Measurements from ENCODE around the gene HECA. TPM values are rescaled to one million over a fixed set of nuclear protein-coding genes. Genes with fewer than 3 reads are reported as not detected.

The HECA gene
- total RNA-seq (10 to 100 TPM; 38.2 to 67.0 (median 48.3) TPM), polyA plus RNA-seq (10 to 100 TPM; 16.5 to 22.2 TPM)
- long read RNA-seq, donor 1, full-length matches to known transcripts: 22 of 77 reads
- long read RNA-seq, donor 1, partial matches to known transcripts: 54 of 77 reads
- long read RNA-seq, donor 1, other reads (novel, unspliced or antisense): 1 of 77 reads
- long read RNA-seq, donor 2, partial matches to known transcripts: 39 of 40 reads
- long read RNA-seq, donor 2, other reads (novel, unspliced or antisense): 1 of 40 reads
- long read RNA-seq, donor 3, full-length matches to known transcripts: 44 of 109 reads
- long read RNA-seq, donor 3, partial matches to known transcripts: 62 of 109 reads
- long read RNA-seq, donor 3, other reads (novel, unspliced or antisense): 3 of 109 reads

- 1 to 2% (median 1%) methylated on average over 50 to 105 of the region's 105 CpGs for WGBS, 4 donors
- ATAC-seq: peak; percentile 93 to 96 (median 94)
- Histone ChIP-seq H3K4me1 (peaks cover 5 to 76% (median 37%) of the 10 kb centered on the region in 12 donors), H3K27me3 (no peaks in the 10 kb centered on the region), H3K27ac (peak within 1 kb of the TSS; percentile 88 to 99 (median 96)), H3K4me3 (peak within 1 kb of the TSS; percentile 58 to 98 (median 82)), H3K9me3 (no peaks in the 10 kb centered on the region), H3K36me3 (peaks cover 0 to 3% (median 0%) of the 10 kb centered on the region in 9 donors)
- TF ChIP-seq POLR2A (IDR thresholded peaks at IDR 0.05) (peak; percentile 86 to 96), CTCF (IDR thresholded peaks at IDR 0.05) (no peak)
- intact Hi-C loops (cut with DNase I): loop anchor here in 4 of 10 donors (5.0 kb wide), 4 partner anchors 98 to 157 kb away; partner anchors contain the start of genes TXLNB (in 2 of the 4) and REPS1 (in 1 of the 4)
- DNase-seq: peak; percentile 98 to 100 (median 99)
Measured at GRCh38 chr6:139134817-139135577, at the start of gene HECA. HECA (plus strand) TSS chr6:139135080; CDS start chr6:139135397, 317 bp downstream.

GRCh38 chr6:139091826-139092225 lies 43.1 kb upstream of the HECA start:
- DNase-seq (no peak), ATAC-seq (no peak)
- 95 to 96% (median 95%) methylated on average over 1 of the region's 1 CpG for WGBS, 4 donors
- intact Hi-C loops (cut with DNase I): no loop called here
- Histone ChIP-seq H3K36me3 (no peaks in the 10 kb centered on the region), H3K9me3 (no peaks in the 10 kb centered on the region), H3K4me3 (no peak overlapping the region), H3K27ac (no peak overlapping the region), H3K4me1 (no peaks in the 10 kb centered on the region), H3K27me3 (no peaks in the 10 kb centered on the region)
- TF ChIP-seq CTCF (IDR thresholded peaks at IDR 0.05) (no peak), POLR2A (IDR thresholded peaks at IDR 0.05) (no peak)

GRCh38 chr6:139099984-139100383 lies 34.9 kb upstream of the HECA start:
- Histone ChIP-seq H3K27me3 (no peaks in the 10 kb centered on the region), H3K27ac (no peak overlapping the region), H3K36me3 (no peaks in the 10 kb centered on the region), H3K4me3 (no peak overlapping the region), H3K9me3 (no peaks in the 10 kb centered on the region), H3K4me1 (no peaks in the 10 kb centered on the region)
- WGBS, 4 donors: 81 to 88% (median 85%) methylated on average over 2 of the region's 2 CpGs
- DNase-seq (no peak), ATAC-seq (no peak)
- TF ChIP-seq CTCF (IDR thresholded peaks at IDR 0.05): no peak
- TF ChIP-seq POLR2A (IDR thresholded peaks at IDR 0.05): no peak
- intact Hi-C loops (cut with DNase I): loop anchor here in 1 of 10 donors (10.0 kb wide), 1 partner anchor 285 kb away; no protein-coding TSS in a partner anchor

- Histone ChIP-seq H3K4me1 (no peaks in the 10 kb centered on the region), H3K9me3 (no peaks in the 10 kb centered on the region), H3K36me3 (no peaks in the 10 kb centered on the region), H3K27me3 (no peaks in the 10 kb centered on the region), H3K27ac (no peak overlapping the region), H3K4me3 (no peak overlapping the region)
- 87 to 94% (median 93%) methylated on average over 6 of the region's 6 CpGs for WGBS, 4 donors
- no peak for ATAC-seq
- intact Hi-C loops (cut with DNase I): loop anchor here in 3 of 10 donors (5.0 to 10.0 kb wide), 3 partner anchors 80 to 292 kb away; partner anchors contain the start of gene ABRACL (in 1 of the 3)
- DNase-seq: no peak
- TF ChIP-seq POLR2A (IDR thresholded peaks at IDR 0.05) (no peak), CTCF (IDR thresholded peaks at IDR 0.05) (no peak)
Measured at GRCh38 chr6:139107051-139107450, 27.8 kb upstream of the HECA start.
